GM19324 (cell line): ENCODE measurements around the gene SEMA4F.

ENCODE experiments used
- ATAC-seq: cut with Tn5 transposase; IDR thresholded peaks from one replicate; pipeline ENCODE4 v1.9.1; 2021; ENCODE audit warnings: mild to moderate bottlenecking, moderate library complexity; ENCODE audit not compliant: unreplicated experiment, low FRiP score

SEMA4F gene

DNA sequence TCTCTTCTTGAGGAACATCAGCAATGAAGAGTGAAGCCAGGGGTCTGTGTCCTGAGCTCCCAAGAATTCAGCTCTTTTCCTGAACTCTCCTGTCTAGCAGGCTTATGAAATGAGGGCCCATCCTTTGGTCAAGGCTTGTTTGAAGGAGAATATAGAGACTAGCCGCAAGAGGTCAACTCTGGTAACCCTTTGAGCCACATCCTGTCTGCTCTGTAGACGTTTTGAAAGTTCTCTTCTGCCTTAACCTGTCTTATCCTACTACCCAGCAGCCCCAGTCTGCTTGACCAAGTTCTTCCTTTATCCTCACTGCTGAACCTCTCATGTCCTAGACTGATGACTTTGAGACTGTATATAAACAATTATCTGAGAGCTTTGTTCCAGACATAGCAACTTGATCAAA, 5.4 kb downstream of the SEMA4F start:
- ATAC-seq, result no peak

DNA sequence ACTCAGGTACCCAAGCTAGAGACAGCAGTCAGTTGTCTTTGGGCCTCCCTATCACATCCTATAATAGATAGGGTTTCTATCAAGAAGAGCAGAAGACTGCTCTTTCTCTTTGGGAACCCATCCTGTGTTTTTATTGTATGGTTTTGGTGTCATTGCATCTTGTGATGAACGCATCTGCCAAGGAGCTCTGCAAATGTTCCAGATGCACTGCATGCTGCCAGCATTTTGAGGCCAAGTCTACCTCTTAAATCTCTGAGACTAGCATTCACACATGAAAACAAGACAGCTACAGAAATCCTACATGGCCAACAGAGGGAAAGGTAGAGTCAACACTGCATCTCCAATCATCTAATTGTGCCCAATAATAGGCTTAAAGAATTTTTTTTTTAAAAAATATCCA, 14.0 kb downstream of the SEMA4F start:
- ATAC-seq, result no peak

DNA sequence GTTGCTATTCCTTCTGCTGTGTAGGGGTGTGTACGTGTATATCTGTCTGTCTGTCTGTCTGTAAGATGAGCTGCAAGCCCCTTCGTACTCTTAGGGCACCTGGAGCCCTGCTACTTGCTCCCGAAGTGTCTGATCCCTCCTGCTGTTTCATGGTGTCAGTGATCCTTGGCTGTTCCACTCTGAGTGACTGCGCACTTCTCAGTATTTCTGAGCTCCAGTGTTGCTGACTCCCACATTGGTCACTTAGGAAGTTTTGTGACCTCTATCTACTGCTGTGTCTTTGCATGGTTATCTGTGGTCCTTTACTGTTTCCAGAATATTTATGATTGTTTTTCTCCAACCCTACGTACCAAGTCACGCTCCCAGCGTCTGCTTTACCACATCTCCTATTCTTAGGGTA, 16.2 kb downstream of the SEMA4F start:
- no peak for ATAC-seq

DNA sequence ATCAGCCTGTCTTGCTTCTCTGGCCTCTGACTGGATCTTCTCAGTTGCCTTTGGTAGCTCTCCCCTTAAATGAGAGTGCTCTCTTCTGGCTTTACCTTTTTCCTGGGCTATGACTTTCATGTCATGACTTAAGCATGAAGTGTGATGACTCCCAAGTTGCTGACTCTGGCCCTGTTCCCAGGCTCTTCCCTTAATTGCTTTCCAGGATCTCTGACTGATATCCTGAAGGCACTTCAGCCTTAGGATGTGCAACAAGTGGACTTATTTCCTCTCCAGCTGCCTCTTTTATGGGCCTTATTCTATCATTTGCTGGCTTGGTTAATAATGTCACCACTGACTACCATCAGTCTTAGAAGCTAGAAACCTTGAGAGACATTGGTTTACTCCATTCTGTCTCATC, 17.4 kb downstream of the SEMA4F start:
- ATAC-seq, result no peak

DNA sequence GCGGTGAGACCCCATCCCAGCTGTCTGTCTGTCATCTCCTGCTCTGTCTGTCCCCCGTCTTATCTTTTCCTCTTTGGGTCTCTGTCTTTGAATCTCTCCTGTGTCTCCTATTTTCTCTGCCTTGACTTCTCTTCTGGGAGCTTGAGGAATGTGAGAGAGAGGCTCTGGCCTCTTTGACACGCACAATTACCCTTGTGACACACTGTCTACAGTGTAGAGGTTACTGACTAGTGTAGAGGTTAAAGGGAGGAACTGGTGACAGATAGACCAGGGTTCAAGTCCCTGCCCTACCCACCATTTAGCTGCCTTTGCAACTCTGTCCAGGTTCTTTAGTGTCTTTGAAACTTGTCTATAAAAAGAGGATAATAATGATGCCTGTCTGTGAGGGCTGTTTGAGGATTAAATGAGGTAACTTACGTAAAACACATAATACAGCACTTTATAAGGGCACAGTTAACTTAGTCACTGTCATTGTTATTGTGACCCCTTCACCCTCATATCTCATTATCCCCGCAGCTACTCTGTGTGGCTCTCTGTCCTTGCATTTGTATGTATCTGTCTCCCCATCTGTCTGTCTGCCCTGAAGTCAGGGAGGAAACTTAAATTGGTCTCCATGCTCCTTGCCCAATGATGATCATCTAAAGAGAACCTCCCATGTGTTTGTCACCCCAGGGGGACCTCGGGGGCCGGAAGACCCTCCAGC, 19.9 kb downstream of the SEMA4F start:
- ATAC-seq, result no peak

DNA sequence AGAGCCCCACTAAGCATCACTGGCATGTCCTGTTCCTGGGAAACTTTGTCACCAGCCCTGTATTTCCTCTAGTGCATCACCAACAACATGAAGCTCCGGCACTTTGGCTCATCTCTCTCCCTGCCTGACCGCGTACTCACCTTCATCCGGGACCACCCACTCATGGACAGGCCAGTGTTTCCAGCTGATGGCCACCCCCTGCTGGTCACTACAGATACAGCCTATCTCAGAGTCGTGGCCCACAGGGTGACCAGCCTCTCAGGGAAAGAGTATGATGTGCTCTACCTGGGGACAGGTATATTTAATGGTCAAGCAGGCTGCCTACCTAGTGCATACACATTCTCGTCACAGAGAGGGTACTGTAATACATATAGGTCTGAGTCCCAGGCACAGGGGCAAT, 21.0 kb downstream of the SEMA4F start:
- no peak for ATAC-seq

DNA sequence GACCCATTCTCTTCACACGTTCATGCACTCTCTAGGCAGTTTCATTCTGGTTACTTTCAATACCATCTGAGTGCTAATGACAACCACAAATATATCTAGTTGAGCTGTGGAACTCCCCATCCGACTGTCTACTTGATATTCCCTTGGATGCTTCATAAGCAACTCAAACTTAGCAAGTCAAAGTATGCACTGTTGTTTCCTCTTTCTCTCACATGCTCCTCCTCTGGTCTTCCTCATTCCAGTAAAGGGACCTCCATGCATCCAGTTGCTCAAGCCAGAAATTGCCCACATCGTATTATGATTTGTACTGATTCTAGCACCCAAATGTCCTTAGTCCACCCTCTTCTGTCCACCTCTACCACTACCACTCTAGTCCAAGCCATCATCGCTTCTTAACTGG, 22.3 kb downstream of the SEMA4F start:
- no peak for ATAC-seq

DNA sequence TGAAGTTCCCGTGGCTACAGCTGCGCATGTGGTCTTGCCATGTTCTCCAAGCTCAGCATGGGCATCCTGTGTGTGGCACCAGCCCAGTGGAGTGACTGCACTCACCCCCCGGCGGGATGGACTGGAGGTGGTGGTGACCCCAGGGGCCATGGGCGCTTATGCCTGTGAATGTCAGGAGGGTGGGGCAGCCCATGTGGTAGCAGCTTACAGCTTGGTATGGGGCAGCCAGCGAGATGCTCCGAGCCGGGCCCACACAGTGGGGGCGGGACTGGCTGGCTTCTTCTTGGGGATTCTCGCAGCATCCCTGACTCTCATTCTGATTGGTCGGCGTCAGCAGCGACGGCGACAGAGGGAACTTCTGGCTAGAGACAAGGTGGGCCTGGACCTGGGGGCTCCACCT, 25.6 kb downstream of the SEMA4F start:
- ATAC-seq, result no peak

DNA sequence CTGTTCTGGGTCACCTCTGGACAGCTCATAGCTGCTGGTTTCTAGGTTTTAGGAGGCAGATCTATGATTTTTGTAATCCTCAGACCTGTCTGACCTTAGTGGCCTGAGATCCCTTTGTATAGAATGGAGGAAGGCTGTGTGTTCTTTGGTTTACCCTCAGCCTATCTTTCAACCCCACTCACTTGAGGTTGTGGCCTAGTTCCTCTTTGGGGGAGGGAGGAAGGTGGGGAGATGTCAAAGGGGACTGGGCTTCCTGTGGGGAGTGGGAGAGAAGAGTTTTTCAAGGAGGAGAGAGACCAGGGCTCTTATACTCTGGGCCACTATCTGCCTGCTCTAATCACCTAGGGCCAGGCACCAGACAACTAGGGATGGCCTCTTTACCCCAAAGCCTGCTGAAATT, 28.5 kb downstream of the SEMA4F start:
- no peak for ATAC-seq

DNA sequence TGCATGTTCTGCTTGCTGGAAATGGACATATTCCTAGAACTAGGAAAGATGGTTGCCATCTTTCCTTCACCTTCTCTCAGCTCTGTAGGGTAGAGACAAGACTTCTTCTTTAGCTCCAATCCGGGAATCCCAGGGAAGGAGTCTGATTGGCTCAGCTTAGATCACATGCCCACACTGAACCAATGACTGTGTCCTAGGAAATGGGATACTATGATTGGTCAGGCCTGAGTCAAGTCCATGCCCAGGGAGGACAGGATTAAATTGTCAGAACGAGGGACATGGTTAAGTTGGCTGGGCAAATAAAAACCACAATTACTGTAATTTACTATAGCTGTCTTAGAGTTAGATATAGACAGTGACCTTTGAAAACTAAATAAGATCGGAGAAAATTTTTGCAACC, 31.4 kb downstream of the SEMA4F start:
- no peak for ATAC-seq

DNA sequence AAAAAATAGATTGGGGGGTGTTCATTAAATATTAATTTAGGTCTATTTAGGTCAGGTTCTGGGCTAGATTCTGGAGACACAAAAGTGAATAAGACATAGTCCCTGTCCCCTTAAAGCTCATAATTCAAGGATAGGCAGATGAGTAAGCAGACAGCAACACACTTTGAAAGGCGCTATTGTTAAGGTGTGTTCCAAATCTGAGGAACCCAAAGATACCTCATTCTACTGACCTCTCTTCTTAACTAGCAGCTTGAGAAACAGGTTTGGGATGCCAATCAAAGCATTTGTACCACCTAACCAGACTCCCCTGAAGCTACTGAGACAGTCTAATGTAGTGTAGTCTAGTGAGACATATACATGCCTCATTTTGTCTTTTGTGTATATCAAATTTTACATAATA, 34.8 kb downstream of the SEMA4F start:
- ATAC-seq, result no peak

DNA sequence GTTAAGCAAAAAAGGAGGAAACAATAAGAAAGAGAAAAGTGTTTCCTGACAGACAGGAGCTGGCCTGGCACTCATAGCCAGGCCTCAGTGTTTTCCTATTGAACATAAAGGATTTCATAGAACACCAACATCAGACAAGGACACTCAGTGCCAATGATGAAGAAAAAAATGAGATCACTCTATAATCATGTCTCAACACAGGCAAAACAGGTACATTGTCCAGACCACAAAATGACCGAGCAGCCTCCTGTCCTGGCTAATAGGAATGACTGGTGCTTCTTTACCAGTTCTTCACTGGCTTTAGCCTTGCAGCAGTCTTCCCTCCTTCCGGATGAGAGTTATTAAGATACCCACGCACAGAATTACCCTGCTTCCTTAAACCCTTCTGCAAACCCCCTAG, 35.6 kb downstream of the SEMA4F start:
- no peak for ATAC-seq

DNA sequence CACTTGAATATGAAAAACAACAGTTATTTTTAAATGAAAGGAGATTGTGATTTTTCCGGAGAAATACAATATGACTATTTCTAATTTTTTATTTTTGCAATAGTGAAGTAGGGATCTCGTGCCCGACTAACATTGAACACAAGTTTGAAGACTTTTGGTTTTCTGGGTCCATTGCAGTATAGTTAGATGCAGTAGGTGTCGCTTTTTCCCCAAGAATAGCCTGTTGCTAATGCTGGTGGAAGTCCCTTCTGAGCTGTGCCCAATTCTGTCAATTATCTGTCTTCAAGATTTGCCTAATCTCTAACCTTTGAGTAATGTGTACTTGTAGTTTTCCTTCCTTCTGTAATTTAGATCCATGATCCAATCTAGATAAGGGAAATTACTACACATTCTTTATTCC, 36.5 kb downstream of the SEMA4F start:
- ATAC-seq, result peak; percentile 71

DNA sequence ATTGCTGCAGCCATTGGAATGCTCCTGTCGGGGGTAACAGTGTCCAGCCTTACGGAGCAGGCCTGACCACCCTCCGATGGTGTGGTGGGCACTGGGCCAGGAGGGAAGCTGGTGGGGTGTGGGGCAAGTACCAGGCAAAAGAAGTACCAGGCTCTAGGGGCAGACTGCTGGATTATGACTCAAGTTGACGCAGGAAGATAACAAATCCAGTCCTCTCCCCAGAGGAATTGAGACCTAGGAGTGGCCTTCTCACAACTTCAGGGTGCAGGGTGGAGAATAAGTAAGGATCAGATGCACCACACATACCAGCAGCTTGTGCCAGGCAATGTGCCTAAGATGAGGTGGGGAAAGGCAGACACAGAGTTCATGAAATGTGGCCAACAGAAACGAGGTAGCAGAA, 37.9 kb downstream of the SEMA4F start:
- no peak for ATAC-seq

DNA sequence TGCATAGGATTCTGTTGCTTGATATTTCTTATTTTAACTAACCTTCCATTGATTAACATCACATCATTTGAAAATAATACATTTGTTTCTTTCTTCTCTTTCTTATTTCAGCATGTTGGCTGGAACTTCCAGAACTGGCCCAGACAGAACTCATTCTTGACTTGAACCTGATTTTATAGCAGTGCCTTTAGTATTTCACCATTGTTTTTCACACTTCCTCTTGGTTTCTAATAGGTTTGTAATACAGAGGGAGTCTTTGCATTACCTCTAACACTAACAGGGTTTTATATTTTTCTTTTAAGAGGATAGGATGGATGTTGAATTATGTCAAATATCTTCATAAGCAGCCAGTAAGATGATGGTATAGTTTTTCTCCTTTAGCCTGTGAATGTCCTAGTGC, 39.2 kb downstream of the SEMA4F start:
- no peak for ATAC-seq

DNA sequence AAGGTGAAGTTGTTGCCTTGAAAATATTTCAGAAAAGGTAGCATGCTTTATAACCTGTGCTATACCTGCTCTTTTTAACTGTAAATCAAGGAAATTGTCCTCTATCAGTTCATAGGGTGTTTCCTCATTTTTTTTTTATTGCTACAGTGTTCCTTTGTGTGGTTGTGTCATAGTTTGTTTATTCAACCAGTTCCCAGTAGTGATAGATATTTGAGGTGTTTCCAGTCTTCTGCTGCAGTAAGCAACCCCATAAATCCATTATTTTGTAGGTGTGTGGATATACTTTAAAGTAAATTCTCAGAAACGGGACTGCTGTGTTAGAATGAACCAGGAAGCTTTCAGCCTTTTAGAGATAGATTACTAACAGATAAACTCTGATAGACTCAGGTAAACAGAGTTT, 39.6 kb downstream of the SEMA4F start:
- no peak for ATAC-seq

DNA sequence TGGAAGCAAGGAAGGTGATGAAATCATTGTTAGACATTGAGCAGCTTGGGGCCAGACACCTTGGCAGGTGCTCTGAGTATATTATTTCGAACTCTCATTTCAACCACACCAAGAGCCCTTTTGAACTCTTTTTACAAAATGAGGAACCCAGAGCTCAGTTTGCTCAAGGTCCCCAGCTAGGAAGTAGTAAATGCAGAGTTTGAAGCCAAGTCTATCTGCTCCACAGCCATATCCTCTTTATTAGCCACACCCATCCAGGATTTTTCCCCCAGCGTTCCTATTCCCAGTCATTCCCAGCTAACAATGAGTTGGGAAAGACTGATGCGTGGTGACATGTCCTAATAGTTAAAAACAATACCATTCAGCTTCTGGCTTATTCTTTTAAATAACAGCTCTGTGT, 40.2 kb downstream of the SEMA4F start:
- no peak for ATAC-seq

DNA sequence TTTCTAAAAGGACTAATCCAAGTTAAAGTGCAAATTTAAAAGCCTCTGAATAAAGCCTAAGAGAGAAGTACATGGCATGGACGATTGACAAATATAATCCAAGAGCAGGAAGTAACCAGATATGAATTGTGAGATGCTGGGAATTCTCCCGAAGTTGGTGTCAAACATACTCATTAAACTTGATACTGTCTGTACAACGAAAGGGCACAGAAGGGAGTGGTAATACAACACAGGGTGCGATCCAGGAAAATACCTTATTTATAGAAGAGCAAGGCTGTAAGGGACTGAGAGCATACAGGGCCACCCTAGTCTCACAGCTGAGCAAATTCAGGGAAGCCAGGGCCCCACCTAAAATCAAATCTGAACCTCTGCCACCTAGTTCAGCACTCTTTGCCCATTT, 41.6 kb downstream of the SEMA4F start:
- ATAC-seq, result no peak

DNA sequence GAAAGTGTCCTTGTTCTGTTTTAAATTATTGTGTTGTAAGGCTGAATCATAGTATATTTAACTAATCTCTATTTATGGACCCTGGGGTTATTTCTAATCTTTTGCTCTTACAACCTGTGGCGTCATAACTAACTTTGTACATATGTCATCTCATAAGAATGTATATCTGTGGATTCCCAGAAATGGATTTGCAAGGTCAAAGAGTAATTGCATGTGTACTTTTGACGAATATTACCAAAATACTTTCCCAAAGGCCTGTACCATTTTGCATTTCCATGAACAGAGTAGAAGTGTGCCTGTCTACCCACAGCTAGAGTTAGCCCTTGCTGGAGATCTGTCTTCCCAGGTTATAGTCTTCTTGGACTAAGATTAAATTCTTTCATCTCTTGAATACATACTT, 42.8 kb downstream of the SEMA4F start:
- no peak for ATAC-seq

DNA sequence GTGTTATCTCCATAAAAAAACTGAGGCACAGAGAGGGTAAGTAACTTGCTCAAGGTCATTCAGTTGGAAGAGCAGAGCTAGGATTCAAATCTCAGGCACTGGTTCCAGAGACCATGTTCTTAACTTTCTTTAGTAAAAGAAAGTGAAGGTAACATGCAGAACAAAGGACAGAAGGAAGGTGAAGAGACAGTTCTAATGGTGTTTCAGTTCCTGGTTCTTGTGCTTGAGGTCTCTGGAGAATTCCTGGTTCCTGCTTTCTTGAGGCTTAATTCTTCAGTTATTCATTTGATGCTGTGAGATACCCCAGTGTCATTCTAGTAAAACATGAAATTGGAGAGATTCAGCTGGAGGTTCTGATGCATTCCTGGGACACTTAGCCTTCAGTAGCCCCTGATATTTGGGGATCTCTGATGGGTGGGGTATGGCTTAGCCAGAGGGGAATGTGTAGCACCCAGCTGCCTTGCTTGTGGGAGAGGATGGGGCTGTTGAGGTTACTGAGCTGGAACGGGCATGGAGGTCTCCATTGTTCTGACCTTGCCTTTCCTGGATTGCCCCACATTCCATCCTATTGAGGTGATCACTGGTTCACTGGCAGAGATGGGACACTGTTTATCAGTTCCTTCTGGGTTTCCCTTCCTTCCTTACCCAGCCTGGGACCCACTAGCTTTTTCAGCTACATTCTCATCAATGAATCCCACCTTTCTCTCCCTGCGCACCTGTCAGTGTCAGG, 46.8 kb downstream of the SEMA4F start:
- ATAC-seq, result no peak

DNA sequence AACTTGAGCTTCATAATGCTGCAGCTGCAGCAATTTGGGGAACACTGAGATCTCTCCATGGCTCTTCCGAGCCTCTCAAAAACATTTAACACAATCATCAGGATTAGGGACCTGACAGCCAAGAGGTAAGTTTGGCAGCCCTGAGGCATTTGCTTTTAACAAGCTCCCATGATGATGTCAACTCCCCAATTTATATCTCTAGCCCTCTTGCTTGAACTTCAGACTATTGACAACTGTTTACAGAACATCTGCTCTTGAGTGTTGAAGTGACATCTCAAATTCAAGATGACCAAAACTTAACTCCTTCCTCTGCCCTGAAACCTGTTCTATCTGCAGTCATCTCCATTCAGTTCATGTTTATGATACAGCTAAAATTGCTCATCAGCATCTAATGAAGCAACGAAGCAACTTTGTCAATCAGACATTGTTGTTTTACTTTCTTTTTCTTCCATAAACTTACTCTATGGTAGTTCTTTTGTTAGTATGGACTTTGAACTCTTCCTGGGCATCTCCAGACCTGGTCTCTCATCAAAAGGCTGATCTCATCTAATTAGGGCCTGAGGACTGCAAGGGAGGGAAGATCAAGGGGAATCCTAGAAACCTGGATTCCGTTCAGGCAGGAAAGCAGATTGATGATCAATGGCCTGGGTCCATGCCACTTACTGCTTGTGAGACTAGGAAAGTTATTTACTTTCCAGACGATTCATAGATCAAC, 48.1 kb downstream of the SEMA4F start:
- no peak for ATAC-seq

DNA sequence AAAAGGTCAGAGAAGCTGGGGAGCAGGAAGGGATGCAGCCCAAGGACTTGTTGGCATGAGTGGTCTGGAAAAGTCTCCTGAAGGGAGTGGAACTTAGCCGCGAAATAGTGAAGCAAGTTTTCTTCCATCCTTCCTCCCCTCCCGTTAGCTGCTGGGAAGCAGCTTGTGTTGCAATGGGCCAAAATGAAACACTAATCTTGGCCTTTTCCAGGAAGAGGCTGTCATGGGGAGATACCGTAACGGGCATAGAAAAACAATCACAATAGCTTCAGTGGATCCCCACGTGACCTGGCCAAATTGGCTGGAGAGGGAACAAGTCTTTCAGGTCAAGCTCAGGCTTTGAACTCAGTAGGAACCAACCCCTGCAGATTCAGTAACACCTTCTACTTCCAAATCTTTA, 49.3 kb downstream of the SEMA4F start:
- ATAC-seq, result no peak
